GM12878 (cell line): ENCODE data around the gene NECAB3. TPM values are rescaled to one million over a fixed set of nuclear protein-coding genes. Genes with fewer than 3 reads are reported as not detected.

ENCODE experiments used
- ATAC-seq: fragments of 200-7000 bp; cut with Tn5 transposase; 3 replicates; pipeline ENCODE4 v1.9.1; 2020; ENCODE audit warnings: mild to moderate bottlenecking, moderate library complexity
- BruUV-seq: library from RNA; stranded (reverse); fragments of 400-500 nt; replicated peaks from 2 replicates; lab custom pipeline; 2021; lab: Mats Ljungman, UMichigan
- CTCF ChIA-PET: fragments of 300-600 bp; sonication (Branson Sonifier 250); formaldehyde crosslinking; extraction: SDS; loops from one replicate; lab custom pipeline; 2021; ENCODE audit warnings: inconsistent platforms; lab: Yijun Ruan, JAX
- POLR2A ChIA-PET: fragments of 350-600 bp; formaldehyde crosslinking; extraction: SDS; loops from one replicate; lab custom pipeline; 2021; ENCODE audit warnings: inconsistent platforms; lab: Charles Lee
- RAD21 ChIA-PET: fragments of 300-600 bp; sonication (Branson Sonifier 250); formaldehyde crosslinking; loops from one replicate; lab custom pipeline; 2023; ENCODE audit warnings: antibody characterized with exemption; ENCODE audit not compliant: unreplicated experiment; lab: Charles Lee
- SMC1A ChIA-PET: fragments of 300-600 bp; sonication (Branson Sonifier 250); formaldehyde crosslinking; loops from one replicate; lab custom pipeline; 2023; ENCODE audit not compliant: unreplicated experiment, uncharacterized antibody; lab: Charles Lee
- DNase-seq: peaks from one replicate; pipeline ENCODE4 v3.0.0-alpha.2; 2011; ENCODE audit warnings: low read depth, low spot score
- FAIRE-seq: peaks from 3 replicates; lab custom pipeline; 2011; peaks lifted over from hg19 to GRCh38; lab: Jason Lieb, UNC
- H2AFZ ChIP-seq: 2 replicates; pipeline ENCODE4 v1.6.0; 2011; ENCODE audit warnings: low read depth, low read length, control low read depth; ENCODE audit not compliant: control insufficient read depth
- H3K27ac ChIP-seq: 2 replicates; pipeline ENCODE4 v1.5.1; 2011; ENCODE audit warnings: control low read depth; ENCODE audit not compliant: control insufficient read depth, insufficient read depth
- H3K27me3 ChIP-seq, 2 experiments: replicated peaks in 1 of 2; 2 replicates each; pipeline versions ENCODE4 v1.6.0 to v1.6.1; 2011; ENCODE audit warnings: low read length in 1 of 2; ENCODE audit not compliant: control insufficient read depth in 2 of 2, insufficient read depth in 2 of 2
- H3K36me3 ChIP-seq, 2 experiments: 2 replicates each; pipeline ENCODE4 v1.5.1; 2011; ENCODE audit warnings: low read length in 1 of 2; ENCODE audit not compliant: control insufficient read depth in 2 of 2, insufficient read depth in 2 of 2
- H3K4me1 ChIP-seq: 2 replicates; pipeline ENCODE4 v1.6.1; 2011; ENCODE audit warnings: mild to moderate bottlenecking, low read length, moderate library complexity, mixed read lengths; ENCODE audit not compliant: control insufficient read depth, insufficient read depth
- H3K4me2 ChIP-seq: 2 replicates; pipeline ENCODE4 v1.6.0; 2011; ENCODE audit warnings: control low read depth; ENCODE audit not compliant: control insufficient read depth, insufficient read depth
- H3K4me3 ChIP-seq: fragments of 200-600 bp; sonication (generic); 2 replicates; pipeline ENCODE4 v1.5.1; 2016
- H3K79me2 ChIP-seq: 2 replicates; pipeline ENCODE4 v1.6.0; 2011; ENCODE audit warnings: low read length; ENCODE audit not compliant: control insufficient read depth, insufficient read depth
- H3K9ac ChIP-seq: 2 replicates; pipeline ENCODE4 v1.8.0; 2011; ENCODE audit warnings: low read length, control low read depth, mixed read lengths; ENCODE audit not compliant: control insufficient read depth, insufficient read depth
- H3K9me3 ChIP-seq: replicated peaks from 3 replicates; pipeline ENCODE4 v1.5.1; 2011; ENCODE audit warnings: mild to moderate bottlenecking, low read length; ENCODE audit not compliant: control insufficient read depth, insufficient read depth
- H4K20me1 ChIP-seq: 2 replicates; pipeline ENCODE4 v1.6.0; 2011; ENCODE audit not compliant: control insufficient read depth, insufficient read depth
- CREM ChIP-seq: IDR thresholded peaks from 2 replicates; pipeline ENCODE4 v1.6.1; 2014; ENCODE audit warnings: antibody characterized with exemption, low read depth
- HCFC1 ChIP-seq: fragments of 150-350 bp; IDR thresholded peaks from 2 replicates; pipeline ENCODE4 v1.6.1; 2014; ENCODE audit warnings: low read length
- MEF2A ChIP-seq: IDR thresholded peaks from 2 replicates; pipeline ENCODE4 v1.6.1; 2011; ENCODE audit warnings: low read depth, mild to moderate bottlenecking, low read length, moderate library complexity; ENCODE audit not compliant: insufficient read depth
- NBN ChIP-seq: fragments of 450-650 bp; IDR thresholded peaks from 2 replicates; pipeline ENCODE4 v1.6.1; 2016
- PBX3 ChIP-seq: IDR thresholded peaks from 2 replicates; pipeline ENCODE4 v1.6.1; 2011; ENCODE audit warnings: mild to moderate bottlenecking, low read depth, low read length, moderate library complexity; ENCODE audit not compliant: insufficient replicate concordance
- SIX5 ChIP-seq: IDR thresholded peaks from 2 replicates; pipeline ENCODE4 v1.6.1; 2011; ENCODE audit warnings: mild to moderate bottlenecking, low read depth, low read length, moderate library complexity; ENCODE audit not compliant: severe bottlenecking
- SPI1 ChIP-seq: IDR thresholded peaks from 2 replicates; pipeline ENCODE4 v1.6.1; 2011; ENCODE audit warnings: low read depth, mild to moderate bottlenecking, low read length, moderate library complexity, borderline replicate concordance; ENCODE audit not compliant: insufficient read depth
- SREBF2 ChIP-seq: IDR thresholded peaks from 2 replicates; pipeline ENCODE4 v1.6.1; 2012; ENCODE audit warnings: mild to moderate bottlenecking, low read length
- SUPT20H ChIP-seq: IDR thresholded peaks from 2 replicates; pipeline ENCODE4 v1.6.1; 2011; ENCODE audit warnings: low read depth, mild to moderate bottlenecking, low read length, moderate library complexity, borderline replicate concordance; ENCODE audit not compliant: control insufficient read depth
- WGBS: methylation state at CpG from one replicate; pipeline ENCODE4 v1.1.6; 2016; ENCODE audit warnings: low lambda C conversion rate; ENCODE audit not compliant: insufficient replicate concordance, insufficient coverage; ENCODE audit errors: missing lambda C conversion rate; 5-methylcytosine and 5-hydroxymethylcytosine counted together
- in situ Hi-C: fragments of 300-500 bp; cut with MboI; formaldehyde crosslinking; loops from 9 replicates; pipeline ENCODE4 v1.14.3; 2018; ENCODE audit warnings: mixed read lengths
- intact Hi-C: fragments of 100-400 bp; cut with micrococcal nuclease; formaldehyde crosslinking; loops from one replicate; pipeline ENCODE4 v1.14.2; 2022; ENCODE audit not compliant: unreplicated experiment
- polyA plus RNA-seq, 11 experiments: library from polyadenylated mRNA; depleted of rRNA in 4 of 11; unstranded in 6 of 11; stranded (reverse) in 5 of 11; fragments of >200 nt; fragmentation: Nextera tagmentation in 4 of 11; fragmentation: Illumina TruSeq in 1 of 11; extraction: Ambion mirVana in 4 of 11; extraction: Trizol in 1 of 11; gene quantifications; 1 replicate in 1 of 11; 2 replicates in 10 of 11; pipeline versions ENCODE4 v1.2.1 to v1.2.3, GENCODE V29; 2011 to 2016; ENCODE audit warnings: inconsistent platforms in 2 of 11, missing spikeins in 2 of 11, low read depth in 1 of 11
- total RNA-seq, 4 experiments: library from RNA; depleted of rRNA in 3 of 4; stranded (reverse); fragments of >200 nt in 3 of 4; fragmentation: Illumina TruSeq in 1 of 4; extraction: Trizol in 1 of 4; gene quantifications; 2 replicates each; pipeline versions ENCODE4 v1.2.1 to v1.2.3, GENCODE V29; 2013 to 2021
- TF ChIP-seq, protein P1 (sequence below): fragments of 450-650 bp; IDR thresholded peaks from 2 replicates; pipeline ENCODE4 v1.6.1; 2017; ENCODE audit warnings: mild to moderate bottlenecking, moderate library complexity

NECAB3 gene
- total and polyA plus RNA-seq, 10 of the 15 experiments (the other 5 are each of a cell fraction or from before 2014, with no cell fraction given): 0.21 to 17.0 (median 7.2) TPM

DNA sequence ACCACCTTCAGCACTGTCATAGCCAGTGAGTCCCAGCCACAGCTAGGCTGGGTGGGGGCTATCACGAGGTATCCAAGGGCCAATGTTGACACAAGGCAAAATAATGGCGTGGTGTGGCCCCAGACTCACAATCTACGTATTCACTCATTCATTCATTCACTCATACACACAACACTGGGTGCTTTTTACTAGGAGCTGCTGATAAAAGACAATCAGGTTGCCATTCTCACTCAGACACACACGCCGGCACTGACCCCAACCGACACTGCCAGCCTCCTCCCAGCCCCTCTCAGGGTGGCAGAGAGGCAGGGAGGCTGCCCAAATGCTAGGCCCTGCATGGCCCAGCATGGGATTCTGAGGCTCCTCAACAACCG is 13.6 kb downstream of the NECAB3 start:
- DNase-seq (no peak), FAIRE-seq (no peak), ATAC-seq (no peak)
- in situ Hi-C loops: no loop called here
- H3K27me3 ChIP-seq: no peaks in the 10 kb centered on the region
- no peak overlapping the region for H2AFZ ChIP-seq
- no peaks in the 10 kb centered on the region for H3K36me3 ChIP-seq
- H3K4me2 ChIP-seq: no peak overlapping the region
- 87% methylated on average over 7 of the region's 7 CpGs for WGBS
- no peak overlapping the region for H3K9ac ChIP-seq
- H3K79me2 ChIP-seq: no peaks in the 10 kb centered on the region
- intact Hi-C loops: loop anchor here (10.0 kb wide), 1 partner anchor 464 kb away; no protein-coding TSS in a partner anchor
- ChIA-PET POLR2A (interaction anchor here (0.5 kb wide), 1 partner anchor 286 kb away, joined by 4 read pairs; no protein-coding TSS in a partner anchor), SMC1A (no interaction called here), RAD21 (interaction anchor here (0.8 kb wide), 1 partner anchor 200 kb away, joined by 3 read pairs; no protein-coding TSS in a partner anchor), CTCF (no interaction called here)
- TF ChIP-seq SUPT20H (no peak), NBN (no peak), SREBF2 (no peak), PBX3 (no peak), HCFC1 (no peak), SPI1 (no peak), SIX5 (no peak), MEF2A (no peak), CREM (no peak)
- TF ChIP-seq, protein P1, sequence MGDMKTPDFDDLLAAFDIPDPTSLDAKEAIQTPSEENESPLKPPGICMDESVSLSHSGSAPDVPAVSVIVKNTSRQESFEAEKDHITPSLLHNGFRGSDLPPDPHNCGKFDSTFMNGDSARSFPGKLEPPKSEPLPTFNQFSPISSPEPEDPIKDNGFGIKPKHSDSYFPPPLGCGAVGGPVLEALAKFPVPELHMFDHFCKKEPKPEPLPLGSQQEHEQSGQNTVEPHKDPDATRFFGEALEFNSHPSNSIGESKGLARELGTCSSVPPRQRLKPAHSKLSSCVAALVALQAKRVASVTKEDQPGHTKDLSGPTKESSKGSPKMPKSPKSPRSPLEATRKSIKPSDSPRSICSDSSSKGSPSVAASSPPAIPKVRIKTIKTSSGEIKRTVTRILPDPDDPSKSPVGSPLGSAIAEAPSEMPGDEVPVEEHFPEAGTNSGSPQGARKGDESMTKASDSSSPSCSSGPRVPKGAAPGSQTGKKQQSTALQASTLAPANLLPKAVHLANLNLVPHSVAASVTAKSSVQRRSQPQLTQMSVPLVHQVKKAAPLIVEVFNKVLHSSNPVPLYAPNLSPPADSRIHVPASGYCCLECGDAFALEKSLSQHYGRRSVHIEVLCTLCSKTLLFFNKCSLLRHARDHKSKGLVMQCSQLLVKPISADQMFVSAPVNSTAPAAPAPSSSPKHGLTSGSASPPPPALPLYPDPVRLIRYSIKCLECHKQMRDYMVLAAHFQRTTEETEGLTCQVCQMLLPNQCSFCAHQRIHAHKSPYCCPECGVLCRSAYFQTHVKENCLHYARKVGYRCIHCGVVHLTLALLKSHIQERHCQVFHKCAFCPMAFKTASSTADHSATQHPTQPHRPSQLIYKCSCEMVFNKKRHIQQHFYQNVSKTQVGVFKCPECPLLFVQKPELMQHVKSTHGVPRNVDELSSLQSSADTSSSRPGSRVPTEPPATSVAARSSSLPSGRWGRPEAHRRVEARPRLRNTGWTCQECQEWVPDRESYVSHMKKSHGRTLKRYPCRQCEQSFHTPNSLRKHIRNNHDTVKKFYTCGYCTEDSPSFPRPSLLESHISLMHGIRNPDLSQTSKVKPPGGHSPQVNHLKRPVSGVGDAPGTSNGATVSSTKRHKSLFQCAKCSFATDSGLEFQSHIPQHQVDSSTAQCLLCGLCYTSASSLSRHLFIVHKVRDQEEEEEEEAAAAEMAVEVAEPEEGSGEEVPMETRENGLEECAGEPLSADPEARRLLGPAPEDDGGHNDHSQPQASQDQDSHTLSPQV: no peak
- H3K9me3 ChIP-seq: no peaks in the 10 kb centered on the region
- H3K4me1 ChIP-seq: peaks cover 18% of the 10 kb centered on the region
- H4K20me1 ChIP-seq: no peaks in the 10 kb centered on the region
- H3K27ac ChIP-seq: no peak overlapping the region
- BruUV-seq: no TSS peak
- no peak overlapping the region for H3K4me3 ChIP-seq
